ENCODE results near the gene CACNA2D4. TPM values are rescaled to one million over a fixed set of nuclear protein-coding genes. Genes with fewer than 3 reads are reported as not detected.

Gene CACNA2D4
- polyA plus RNA-seq, 1 donor: 3.3 TPM

- no peak for DNase-seq
These were observed 117.8 kb downstream of the CACNA2D4 start for GRCh38 chr12:1800401-1801302.

GRCh38 chr12:1799882-1800400 is 118.5 kb downstream of the CACNA2D4 start:
- no peak for DNase-seq

- no peak for DNase-seq
These were observed 119.2 kb downstream of the CACNA2D4 start for GRCh38 chr12:1799051-1799881.

GRCh38 chr12:1798641-1799020 is 119.8 kb downstream of the CACNA2D4 start:
- no peak for DNase-seq

DNA sequence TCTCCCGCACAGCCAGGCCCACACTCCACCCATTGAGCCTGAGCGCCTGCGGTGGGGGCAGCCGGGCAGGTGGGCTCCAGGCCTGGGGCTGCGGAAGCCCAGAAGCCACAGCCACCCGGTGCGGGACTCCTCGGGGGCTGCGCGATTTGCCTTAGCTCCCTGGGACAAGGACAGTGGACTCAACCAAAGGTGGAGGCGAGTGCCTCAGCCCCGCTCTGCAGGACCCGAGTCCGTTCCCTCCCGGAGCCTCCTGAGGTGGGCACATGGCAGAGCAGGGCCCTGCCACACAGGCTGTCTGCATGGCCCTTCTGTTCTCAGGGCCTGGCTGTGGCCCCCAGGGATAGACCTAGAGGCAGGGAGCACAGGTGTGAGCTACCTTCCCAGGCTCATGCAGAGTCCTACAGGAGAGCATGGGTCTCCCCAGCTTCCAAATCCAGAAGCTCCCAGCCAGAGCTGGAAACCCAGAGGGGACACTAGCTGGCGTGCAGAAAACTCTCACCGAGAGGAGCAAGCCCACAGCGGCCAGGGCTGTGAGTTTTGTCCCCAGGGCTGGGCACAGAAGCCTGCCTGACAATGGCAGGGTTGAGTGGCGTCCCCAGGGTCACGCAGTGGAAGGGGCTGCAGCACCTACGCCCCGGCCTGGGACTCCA is 120.3 kb downstream of the CACNA2D4 start:
- DNase-seq: no peak

DNA sequence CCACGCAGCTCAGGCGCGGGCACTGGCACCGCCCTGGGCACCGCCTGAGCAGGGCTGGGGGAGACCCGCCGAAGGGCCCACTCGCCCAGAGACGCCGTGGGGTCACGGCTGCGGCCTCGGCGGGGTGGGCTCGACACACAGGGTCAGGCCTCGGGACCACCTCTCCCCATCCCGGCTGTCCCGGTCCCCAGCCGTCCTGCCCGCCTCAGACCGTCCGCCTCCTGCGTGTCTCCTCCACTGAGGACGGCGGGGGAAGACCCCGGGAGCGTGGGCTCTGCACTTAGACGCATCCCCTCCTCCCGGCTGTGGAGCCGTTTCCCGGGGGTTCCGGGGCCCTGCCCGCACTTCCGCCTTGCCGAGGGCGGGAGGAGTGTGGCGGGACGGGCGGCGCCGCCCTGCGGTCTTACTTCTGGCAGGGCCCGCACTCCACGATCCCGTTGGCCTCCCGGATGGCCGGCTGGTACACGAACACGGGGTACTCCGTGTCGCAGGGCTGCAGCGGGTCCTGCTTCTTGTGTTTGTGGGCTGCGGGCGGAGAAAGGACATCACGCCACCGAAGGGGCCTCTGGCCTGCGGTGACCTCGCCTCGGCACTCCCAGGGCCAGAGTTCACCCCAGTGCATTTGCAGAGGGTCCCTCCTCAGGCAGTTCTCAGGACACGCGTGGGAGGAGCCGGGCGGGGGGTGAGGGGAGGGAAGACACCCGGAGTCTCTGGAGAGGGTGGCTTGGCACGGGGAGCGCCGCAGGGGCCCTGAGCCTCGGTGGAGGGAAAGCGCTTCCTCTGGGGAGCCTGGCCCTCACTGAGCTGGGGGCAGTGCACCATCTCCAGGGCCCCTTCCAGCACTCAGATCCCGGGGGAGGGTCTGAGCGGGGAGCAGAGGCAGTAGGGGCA is 121.2 kb downstream of the CACNA2D4 start:
- peak; percentile 48 for DNase-seq

DNA sequence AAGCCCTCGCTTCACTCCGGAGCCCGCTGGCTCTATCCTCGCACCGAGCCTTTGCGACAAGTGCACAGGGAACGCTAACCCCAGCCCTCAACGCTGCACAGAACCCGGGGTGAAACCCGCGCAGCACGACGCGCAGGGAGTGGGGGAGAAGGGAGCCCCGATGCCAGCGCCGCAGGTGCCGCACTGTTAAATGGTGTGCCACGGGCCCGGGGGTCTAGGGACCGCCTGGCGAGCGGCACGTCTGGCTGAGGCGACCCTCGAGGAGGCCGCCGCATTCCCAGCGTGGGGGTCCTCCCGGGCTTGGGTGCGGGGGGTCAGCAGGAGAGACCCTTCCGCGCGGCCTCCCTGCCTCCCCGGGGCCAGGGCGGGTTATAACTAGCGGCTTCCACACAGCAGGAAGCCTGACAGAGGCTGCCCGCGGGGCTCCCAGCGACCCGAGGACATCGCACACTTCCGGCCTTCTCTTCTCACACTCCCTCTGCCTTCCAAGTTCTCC is 121.9 kb downstream of the CACNA2D4 start:
- peak; percentile 40 for DNase-seq

DNA sequence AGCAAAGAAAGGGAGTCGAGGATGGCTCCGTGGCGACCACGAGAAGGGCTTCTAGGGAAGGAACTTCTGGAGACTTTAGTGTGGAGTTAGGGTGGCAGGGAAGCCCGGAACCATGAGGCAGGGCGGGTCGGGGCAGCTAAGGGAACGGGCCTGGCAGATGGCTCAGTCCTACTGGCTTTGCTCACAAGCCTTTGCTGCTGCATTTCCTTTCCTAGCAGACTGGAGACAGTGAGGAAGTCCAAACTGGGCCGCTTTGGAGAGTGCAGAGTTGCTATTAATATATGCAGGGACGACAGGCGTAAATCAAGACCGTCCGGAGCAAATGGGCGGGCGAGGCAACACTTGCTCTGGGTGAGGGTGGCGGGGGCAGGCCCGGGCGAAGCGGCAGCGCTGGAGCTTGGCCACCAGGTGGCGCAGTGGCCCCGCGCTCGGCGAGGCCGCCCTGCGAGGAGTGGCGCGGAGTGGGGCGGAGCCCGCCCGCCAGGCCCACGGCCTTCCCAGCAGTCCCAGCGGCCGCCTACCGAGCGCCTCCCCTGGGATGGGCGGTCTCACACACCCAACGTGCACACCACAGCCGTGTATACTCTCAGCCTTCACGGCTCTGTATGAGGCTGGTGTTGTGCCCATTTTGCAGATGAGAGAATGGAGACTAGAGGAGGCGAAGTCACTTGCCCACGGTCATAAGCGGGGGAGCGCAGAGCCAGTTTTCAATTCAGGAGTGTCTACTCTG is 122.5 kb downstream of the CACNA2D4 start:
- DNase-seq: peak; percentile 93

DNA sequence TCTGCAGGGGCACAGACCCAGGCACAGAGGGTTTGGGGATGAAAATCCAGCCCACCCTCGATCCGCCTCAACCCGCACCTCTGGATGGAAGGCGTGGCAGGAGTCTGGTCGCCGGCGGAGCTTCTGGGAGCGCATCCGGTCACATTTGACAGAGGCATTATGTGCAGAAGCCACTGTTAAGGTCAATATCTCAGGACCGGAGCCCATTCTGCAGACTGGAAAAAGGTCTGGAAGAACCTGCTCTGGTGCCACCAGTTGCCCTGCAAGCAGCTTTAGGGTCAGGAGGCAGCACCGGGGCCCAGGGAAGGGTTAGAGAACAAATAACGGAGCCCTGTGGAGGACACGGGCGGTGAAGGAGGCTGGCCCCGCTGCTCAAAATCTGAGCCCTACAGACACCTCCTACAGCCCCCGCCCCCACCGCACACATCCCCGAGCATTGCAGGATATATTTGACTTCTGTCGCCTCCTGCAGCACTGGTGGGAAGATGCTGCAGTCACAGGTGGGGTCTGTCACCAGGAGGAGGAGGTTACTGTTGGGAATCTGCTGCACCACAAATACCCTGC is 123.1 kb downstream of the CACNA2D4 start:
- no peak for DNase-seq

DNA sequence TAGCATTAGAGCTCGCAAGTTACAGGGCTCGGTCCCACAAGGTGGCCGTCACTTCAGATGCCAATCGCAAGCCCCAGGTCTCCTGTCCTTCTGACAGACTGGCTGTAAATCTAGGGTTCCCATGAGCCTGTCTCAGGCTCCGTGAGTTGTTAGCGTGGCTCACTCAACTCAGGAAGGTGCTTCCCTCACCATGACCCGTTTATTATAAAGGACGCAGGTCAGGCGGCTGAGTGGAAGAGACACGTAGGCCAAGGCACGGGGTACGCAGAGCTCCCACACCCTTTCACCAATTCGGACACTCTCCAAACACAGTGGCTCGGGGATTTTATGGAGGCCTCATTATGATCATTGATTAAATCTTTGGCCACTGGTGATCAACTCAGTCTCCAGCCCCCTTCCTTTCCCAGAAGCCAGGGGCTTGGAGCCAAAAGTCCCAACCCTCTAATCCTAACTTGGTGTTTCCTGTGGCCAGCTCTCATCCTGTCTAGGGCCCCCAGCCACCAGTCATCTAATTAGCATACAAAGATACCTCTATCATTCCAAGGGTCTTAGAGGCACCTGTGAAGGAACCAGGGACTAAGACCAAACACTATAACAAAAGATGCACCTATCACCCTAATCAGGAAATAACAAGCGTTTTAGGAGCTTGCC is 123.9 kb downstream of the CACNA2D4 start:
- no peak for DNase-seq

DNA sequence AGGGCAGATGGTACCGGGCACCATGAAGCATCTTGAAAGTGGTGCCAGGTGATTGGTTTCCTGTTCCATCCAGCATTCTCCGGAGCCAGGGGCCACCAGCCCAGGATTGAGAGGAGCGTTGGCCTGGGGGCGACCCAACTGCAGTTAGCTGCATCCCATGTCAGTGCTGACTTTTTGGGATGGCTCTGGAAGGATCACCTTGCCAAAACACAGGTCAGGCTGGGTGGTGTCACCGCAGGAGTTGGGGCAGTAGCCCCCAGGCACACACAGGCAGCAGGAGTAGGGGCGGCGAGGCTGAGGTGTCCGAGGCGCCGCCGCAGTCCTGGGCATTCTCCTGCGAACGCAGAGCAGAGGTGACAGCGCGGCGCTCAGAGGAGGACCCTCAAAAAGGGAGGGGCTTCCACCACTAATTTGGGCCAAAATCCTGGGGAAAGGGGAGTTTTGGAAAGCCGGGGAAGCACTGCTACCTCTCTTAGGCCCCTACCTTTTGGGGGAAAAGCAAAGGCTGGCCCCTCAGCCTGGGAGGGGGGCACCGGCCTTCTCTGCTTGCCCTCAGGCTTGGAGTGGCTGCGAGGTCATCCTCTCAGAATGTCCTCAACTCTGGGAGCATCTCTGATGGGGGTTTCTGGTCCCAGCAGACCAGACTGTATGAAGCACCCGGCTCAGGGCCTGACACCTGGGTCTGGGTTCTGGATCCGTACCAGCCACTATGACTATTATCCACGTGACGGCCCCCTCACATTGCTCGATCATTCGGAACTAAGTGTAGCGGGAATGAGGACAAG is 124.8 kb downstream of the CACNA2D4 start:
- no peak for DNase-seq

- DNase-seq: no peak
These were observed 126.0 kb downstream of the CACNA2D4 start for GRCh38 chr12:1792406-1792805.

GRCh38 chr12:1791104-1791841 is 127.2 kb downstream of the CACNA2D4 start:
- peak; percentile 67 for DNase-seq

- DNase-seq: no peak
These were observed 128.0 kb downstream of the CACNA2D4 start for GRCh38 chr12:1790444-1790843.

GRCh38 chr12:1787714-1788113 is 130.7 kb downstream of the CACNA2D4 start:
- no peak for DNase-seq

DNA sequence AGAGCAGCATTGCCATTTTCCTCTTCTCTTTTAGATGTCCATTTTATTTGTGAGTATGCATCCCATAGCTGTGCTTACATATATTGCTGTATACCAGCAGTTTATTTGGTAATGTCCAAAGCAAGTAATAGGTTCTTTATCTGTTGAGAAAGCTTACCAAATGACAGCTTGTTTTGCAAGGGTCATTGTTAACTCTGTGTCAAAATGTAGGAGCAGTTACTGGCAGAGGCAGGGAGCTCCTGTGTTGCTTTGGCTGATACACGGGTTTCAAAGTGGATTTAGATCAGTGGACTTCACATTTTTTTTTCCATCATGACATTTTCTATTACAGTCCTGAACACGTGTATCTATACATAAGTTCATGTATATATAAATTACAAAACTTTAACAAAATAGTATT is 136.2 kb downstream of the CACNA2D4 start:
- DNase-seq: no peak

DNA sequence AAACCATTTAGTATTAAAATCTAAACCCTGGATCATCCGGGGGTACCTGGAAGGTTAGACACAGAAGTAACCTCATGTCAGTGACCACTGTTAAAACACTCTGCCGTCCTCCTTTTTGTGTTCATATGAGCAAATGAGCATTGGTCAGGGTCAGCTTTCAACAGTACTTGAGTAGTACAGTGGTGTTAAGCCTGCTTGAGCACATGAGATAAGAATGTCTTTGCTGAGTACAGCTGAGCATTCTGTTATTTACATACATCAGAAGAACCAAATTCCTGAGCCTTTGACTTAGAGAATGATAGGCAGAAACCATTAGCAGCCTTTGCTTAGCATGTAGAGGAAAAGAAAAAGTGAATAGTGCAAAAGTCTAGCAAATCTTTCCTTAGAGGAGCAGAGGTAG is 136.7 kb downstream of the CACNA2D4 start:
- no peak for DNase-seq

DNA sequence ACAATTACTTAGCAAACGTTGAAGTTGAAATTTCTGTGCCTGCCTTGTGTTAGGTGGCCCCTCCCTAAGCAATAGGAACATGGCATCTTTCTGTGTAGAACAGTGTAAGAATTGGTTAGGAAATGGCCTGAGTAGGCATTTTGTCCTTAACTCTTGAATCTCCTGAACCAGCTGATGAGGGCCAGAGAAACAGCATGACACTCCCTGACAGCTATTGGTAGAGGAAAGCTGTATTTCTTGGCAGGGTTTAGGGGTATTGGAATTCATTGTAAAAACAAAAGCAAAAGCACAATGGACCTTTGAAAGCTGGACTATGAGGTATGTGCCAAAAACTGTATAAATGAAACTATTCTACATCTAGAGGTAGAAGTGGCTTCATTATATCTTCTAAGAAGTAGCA is 138.7 kb downstream of the CACNA2D4 start:
- DNase-seq: no peak
